GM23248 (cell line): ENCODE results near the gene C22orf23.

Source experiments
- EZH2 ChIP-seq: fragments of 200-600 bp; sonication (generic); IDR thresholded peaks from 2 replicates; pipeline ENCODE4 v1.6.1; 2018; ENCODE audit warnings: antibody characterized with exemption, mild to moderate bottlenecking; ENCODE audit not compliant: insufficient read depth, poor library complexity, severe bottlenecking
- EZH2phosphoT487 ChIP-seq: fragments of 200-600 bp; sonication (generic); IDR thresholded peaks from 2 replicates; pipeline ENCODE4 v1.6.1; 2018; ENCODE audit warnings: antibody characterized with exemption, moderate library complexity, mild to moderate bottlenecking, low read depth; ENCODE audit not compliant: insufficient read depth

GRCh38 chr22:37982151-37982785 is 28.9 kb upstream of the C22orf23 start:
- TF ChIP-seq EZH2phosphoT487 (no peak), EZH2 (no peak)
